Measurements from ENCODE around the gene SF3B3.

- no peak for TF ChIP-seq CTCF (IDR thresholded peaks at IDR 0.05; ENCODE audit: low read depth, low read length)
- no peak for TF ChIP-seq EZH2phosphoT487 (IDR thresholded peaks at IDR 0.05; ENCODE audit: low read depth)
Observed at GRCh38 chr16:70572050-70572925, 48.7 kb downstream of the SF3B3 start.
